ENCODE results near the gene PPAT. TPM values are rescaled to one million over a fixed set of nuclear protein-coding genes. Genes with fewer than 3 reads are reported as not detected.
A peak's percentile ranks its signal among the peaks of the same experiment; 100 is the strongest.

Gene PPAT
- total and polyA plus RNA-seq, 12 donors = 0.66 to 5.2 (median 2.8) TPM

DNA sequence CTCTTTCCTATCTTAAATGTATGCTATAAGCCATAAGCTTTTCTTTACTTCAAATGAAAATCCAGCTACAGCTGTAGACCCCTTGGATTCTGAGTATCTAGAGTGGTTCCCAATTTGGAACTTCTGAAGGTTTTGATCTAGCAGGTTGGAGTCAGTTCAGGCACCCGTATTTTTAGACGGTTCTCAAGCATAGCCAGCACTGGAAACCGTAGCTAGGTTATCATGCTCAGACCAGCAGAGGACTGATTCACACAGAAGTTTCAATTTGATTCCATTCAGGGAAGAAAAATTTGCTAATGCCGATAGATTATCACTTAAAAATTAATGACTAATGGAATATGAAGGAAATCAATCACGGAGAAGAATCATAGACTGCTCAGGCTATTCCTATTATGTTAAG is 11.2 kb downstream of the PPAT start:
- no peak for DNase-seq
- Histone ChIP-seq H3K36me3 (no peaks in the 10 kb centered on the region), H3K4me1 (peaks cover 0 to 5% (median 0%) of the 10 kb centered on the region in 9 donors), H3K4me3 (peak overlapping the region in 6 of 10 donors; percentile 21 to 31 (median 26)), H3K9me3 (no peaks in the 10 kb centered on the region), H3K27me3 (no peaks in the 10 kb centered on the region), H3K27ac (no peak overlapping the region)
- WGBS, 2 donors = 70 to 75% methylated on average over 5 of the region's 5 CpGs
- peak in 4 of 8 donors; percentile 48 to 55 (median 50) for ATAC-seq
- intact Hi-C loops (cut with DNase I) = loop anchor here (2.0 to 10.0 kb wide), 8 partner anchors 111 to 413 kb away; a partner anchor contains a TSS
- TF ChIP-seq, protein P1, sequence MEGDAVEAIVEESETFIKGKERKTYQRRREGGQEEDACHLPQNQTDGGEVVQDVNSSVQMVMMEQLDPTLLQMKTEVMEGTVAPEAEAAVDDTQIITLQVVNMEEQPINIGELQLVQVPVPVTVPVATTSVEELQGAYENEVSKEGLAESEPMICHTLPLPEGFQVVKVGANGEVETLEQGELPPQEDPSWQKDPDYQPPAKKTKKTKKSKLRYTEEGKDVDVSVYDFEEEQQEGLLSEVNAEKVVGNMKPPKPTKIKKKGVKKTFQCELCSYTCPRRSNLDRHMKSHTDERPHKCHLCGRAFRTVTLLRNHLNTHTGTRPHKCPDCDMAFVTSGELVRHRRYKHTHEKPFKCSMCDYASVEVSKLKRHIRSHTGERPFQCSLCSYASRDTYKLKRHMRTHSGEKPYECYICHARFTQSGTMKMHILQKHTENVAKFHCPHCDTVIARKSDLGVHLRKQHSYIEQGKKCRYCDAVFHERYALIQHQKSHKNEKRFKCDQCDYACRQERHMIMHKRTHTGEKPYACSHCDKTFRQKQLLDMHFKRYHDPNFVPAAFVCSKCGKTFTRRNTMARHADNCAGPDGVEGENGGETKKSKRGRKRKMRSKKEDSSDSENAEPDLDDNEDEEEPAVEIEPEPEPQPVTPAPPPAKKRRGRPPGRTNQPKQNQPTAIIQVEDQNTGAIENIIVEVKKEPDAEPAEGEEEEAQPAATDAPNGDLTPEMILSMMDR (IDR thresholded peaks at IDR 0.05) = no peak

DNA sequence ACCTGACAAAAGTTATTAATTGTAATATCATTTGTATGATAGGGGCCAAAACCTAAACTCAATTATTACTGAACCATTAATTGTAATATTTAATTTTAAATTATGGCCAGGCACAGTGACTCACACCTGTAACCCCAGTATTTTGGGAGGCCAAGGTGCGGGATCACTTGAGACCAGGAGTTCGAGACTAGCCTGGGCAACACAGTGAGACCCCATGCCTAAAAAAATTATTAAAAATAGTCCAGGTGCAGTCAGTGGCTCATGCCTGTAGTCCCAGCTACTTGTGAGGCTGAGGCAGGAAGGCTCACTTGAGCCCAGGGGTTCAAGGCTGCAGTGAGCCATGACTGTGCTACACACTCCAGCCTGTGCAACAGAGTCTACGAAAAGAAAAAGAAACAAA is 18.0 kb downstream of the PPAT start:
- DNase-seq (no peak), ATAC-seq (no peak)
- no peaks in the 10 kb centered on the region for H3K36me3 ChIP-seq
- H3K27me3 ChIP-seq = no peaks in the 10 kb centered on the region
- WGBS, 2 donors = 94 to 96% methylated on average over 3 of the region's 3 CpGs
- intact Hi-C loops (cut with DNase I) = no loop called here
- H3K4me1 ChIP-seq = no peaks in the 10 kb centered on the region
- H3K27ac ChIP-seq = no peak overlapping the region
- no peaks in the 10 kb centered on the region for H3K9me3 ChIP-seq
- TF ChIP-seq, protein P1 (IDR thresholded peaks at IDR 0.05) = no peak
- no peak overlapping the region for H3K4me3 ChIP-seq

DNA sequence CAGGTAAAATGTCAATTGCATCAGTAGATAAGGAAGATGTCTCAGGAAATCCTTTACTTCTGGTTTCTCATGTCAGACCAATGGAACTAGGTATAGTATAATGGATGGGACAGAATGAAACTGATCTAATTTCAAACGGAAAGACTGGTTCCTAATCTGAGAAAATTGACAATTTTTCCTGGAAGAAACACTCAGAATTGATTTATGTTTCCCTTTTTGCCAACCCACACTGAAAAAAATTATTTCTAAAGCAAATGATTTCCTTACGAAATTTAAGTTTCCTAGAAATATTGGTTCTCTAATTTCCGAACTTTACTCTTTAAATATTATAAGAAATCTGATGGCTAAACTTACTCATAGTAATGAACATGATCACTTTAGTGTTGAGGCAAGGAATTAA is 19.1 kb downstream of the PPAT start:
- TF ChIP-seq, protein P1 (IDR thresholded peaks at IDR 0.05) = no peak
- no peaks in the 10 kb centered on the region for H3K36me3 ChIP-seq
- ATAC-seq (no peak), DNase-seq (no peak)
- intact Hi-C loops (cut with DNase I) = no loop called here
- 76 to 83% methylated on average over 3 of the region's 3 CpGs for WGBS, 2 donors
- no peak overlapping the region for H3K4me3 ChIP-seq
- no peaks in the 10 kb centered on the region for H3K9me3 ChIP-seq
- H3K27ac ChIP-seq = no peak overlapping the region
- peaks cover 0 to under 1% (median 0%) of the 10 kb centered on the region in 9 donors for H3K4me1 ChIP-seq
- H3K27me3 ChIP-seq = no peaks in the 10 kb centered on the region

DNA sequence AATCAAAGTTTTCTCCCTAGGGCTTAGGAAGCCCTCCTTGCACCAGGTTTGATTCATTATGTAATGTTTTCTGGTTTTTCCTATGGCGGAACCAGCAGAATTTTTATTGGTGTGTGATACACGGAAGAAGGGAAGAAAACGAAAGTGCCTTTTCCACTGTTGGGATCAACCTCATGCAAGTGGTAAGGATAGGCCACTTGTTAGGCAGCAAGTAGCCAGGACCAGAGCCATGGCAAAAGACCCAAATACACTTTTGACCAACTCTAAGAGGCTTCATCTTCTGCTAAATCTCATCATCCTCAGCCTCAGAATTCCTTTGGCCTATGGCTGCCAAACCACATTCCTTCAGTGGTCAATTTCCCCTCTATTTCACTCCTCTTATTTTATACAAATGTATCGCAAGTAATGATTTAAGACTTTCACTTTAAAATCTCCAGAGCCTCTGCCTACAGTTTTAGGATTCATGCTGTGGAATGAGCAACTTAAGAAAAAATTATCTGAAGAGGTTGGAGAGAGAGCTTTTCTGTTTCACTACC is 21.2 kb downstream of the PPAT start:
- ATAC-seq = no peak
- H3K27me3 ChIP-seq = no peaks in the 10 kb centered on the region

More for the DNA sequence above, 21.2 kb downstream of the PPAT start:
- TF ChIP-seq, protein P1 (IDR thresholded peaks at IDR 0.05) = no peak
- Histone ChIP-seq H3K27ac (no peak overlapping the region), H3K9me3 (no peaks in the 10 kb centered on the region), H3K4me3 (no peak overlapping the region), H3K4me1 (peaks cover 0 to 17% (median 12%) of the 10 kb centered on the region in 9 donors), H3K36me3 (no peaks in the 10 kb centered on the region)
- intact Hi-C loops (cut with DNase I) = no loop called here
- WGBS, 2 donors = 89 to 95% methylated on average over 4 of the region's 4 CpGs
- DNase-seq = no peak
